Measurements from ENCODE around the gene THOC6. TPM values are rescaled to one million over a fixed set of nuclear protein-coding genes. Genes with fewer than 3 reads are reported as not detected.

The THOC6 gene
- total and polyA plus RNA-seq, 9 of the 15 experiments (the other 6 are each of a cell fraction or from before 2014, with no cell fraction given) = 2.5 to 65.4 (median 42.3) TPM

DNA sequence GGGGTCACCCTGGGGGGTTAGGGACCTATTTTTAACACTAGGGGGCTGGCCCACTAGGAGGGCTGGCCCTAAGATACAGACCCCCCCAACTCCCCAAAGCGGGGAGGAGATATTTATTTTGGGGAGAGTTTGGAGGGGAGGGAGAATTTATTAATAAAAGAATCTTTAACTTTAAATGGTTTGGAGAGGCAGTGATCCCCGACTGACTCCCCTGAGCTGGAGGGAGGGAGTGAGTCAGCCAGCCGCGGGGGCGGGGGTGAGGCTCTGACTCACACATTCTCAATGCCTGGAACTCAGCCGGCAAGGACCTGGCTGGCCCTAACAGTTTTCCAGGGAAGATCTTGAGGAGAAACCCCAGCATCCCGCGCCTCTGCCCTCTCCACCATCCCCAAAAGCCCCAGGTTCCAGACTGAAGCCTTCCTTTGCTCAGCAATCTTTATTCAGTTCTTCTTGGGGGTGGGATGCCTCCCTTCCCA, 1.6 kb upstream of the THOC6 start (continued):
- TF ChIP-seq, protein P1, sequence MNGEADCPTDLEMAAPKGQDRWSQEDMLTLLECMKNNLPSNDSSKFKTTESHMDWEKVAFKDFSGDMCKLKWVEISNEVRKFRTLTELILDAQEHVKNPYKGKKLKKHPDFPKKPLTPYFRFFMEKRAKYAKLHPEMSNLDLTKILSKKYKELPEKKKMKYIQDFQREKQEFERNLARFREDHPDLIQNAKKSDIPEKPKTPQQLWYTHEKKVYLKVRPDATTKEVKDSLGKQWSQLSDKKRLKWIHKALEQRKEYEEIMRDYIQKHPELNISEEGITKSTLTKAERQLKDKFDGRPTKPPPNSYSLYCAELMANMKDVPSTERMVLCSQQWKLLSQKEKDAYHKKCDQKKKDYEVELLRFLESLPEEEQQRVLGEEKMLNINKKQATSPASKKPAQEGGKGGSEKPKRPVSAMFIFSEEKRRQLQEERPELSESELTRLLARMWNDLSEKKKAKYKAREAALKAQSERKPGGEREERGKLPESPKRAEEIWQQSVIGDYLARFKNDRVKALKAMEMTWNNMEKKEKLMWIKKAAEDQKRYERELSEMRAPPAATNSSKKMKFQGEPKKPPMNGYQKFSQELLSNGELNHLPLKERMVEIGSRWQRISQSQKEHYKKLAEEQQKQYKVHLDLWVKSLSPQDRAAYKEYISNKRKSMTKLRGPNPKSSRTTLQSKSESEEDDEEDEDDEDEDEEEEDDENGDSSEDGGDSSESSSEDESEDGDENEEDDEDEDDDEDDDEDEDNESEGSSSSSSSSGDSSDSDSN (IDR thresholded peaks at IDR 0.05; ENCODE audit: borderline replicate concordance in 1 of 2, low read depth in 2 of 2, low read length in 2 of 2) = peak in 1 of 2 experiments; percentile 24; a peak in 1 of 4 replicates
- TF ChIP-seq CBX5 (IDR thresholded peaks at IDR 0.05; ENCODE audit: borderline replicate concordance, low read depth) (no peak), ZNF274 (IDR thresholded peaks at IDR 0.05; ENCODE audit: borderline replicate concordance, low read depth, low read length) (no peak)

DNA sequence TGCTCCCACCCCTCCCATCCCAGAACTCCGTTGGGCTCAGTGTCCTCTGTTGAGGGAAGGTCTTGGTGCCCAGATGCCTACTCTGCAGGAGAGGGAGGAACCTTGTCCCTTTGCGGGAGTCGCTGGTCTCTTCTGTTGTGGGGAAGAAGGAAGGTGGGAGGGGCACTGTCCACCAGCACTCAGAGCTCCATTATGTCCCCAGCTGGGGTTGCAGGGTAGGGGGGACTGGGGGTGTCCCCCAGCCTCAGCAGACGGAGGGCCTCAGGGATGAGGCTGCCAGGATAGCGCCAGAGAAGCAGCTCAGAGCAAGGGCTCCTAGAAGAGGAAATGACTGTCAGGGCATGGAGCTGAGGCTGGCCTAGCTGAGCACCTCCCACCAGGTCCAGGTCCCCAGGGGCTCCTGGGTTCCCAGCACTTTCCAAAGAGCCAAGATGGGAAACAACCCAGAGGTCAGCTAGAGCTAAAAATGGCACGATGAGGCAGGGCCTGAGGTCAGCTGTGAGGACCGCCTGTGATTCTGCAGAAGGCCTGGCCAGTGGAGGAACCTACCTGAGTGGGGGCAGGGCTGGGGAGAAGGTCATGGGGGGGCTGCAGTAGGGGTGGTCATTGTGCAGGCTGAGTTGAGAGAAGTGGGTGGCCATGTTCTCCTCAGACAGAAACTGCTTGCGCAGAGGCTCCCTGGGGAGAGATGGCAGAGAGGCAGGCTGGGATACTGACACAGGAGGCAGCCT, 986 bp upstream of the THOC6 start:
- H3K4me3 ChIP-seq = peak overlapping the region; percentile 82
- POLR2A ChIA-PET = interaction anchor here (0.5 to 2.7 kb wide), 15 partner anchors 8 to 214 kb away, joined by 3 to 15 read pairs (median 4); partner anchors contain the start of gene FLYWCH1
- peaks cover 2% of the 10 kb centered on the region for H3K9me1 ChIP-seq (ENCODE audit: control insufficient read depth, insufficient read depth, low read length)
- H3K4me1 ChIP-seq (replicated peaks in 1 of 2; ENCODE audit: control insufficient read depth in 2 of 2, insufficient read depth in 2 of 2, low read length in 2 of 2) = peaks cover 29 to 87% of the 10 kb centered on the region in 2 experiments
- H3K79me2 ChIP-seq (ENCODE audit: control insufficient read depth, insufficient read depth, low read length) = peaks cover 42% of the 10 kb centered on the region
- CTCF ChIA-PET (ENCODE audit: low intra/inter-chr PET ratio) = no interaction called here
- 24% methylated on average over 5 of the region's 8 CpGs for WGBS (ENCODE audit: insufficient coverage, low coverage, missing lambda C conversion rate)
- H3K27ac ChIP-seq (ENCODE audit: extremely low read depth, low read depth, low read length) = peak overlapping the region; percentile 90
- intact Hi-C loops (cut with micrococcal nuclease) (loop anchor here (10.0 kb wide), 1 partner anchor 58 kb away; the partner anchor contains the start of genes KREMEN2 and PAQR4), in situ Hi-C loops (cut with MboI) (no loop called here)
- no TSS peak for BruUV-seq (replicated peaks)
- FAIRE-seq (peak; percentile 48), DNase-seq (ENCODE audit: extremely low read depth in 1 of 4, low spot score in 3 of 4) (peak in 1 of 4 experiments; percentile 24), ATAC-seq (peak; percentile 2)
- peaks cover 39% of the 10 kb centered on the region; the same call in 2 of the 3 replicates for H3K36me3 ChIP-seq (ENCODE audit: control insufficient read depth, insufficient read depth, low read length)
- no peak overlapping the region for H2AFZ ChIP-seq (ENCODE audit: low read depth, low read length)
- peak overlapping the region; percentile 88 to 95 for H3K9ac ChIP-seq (ENCODE audit: insufficient read depth in 1 of 2, low read depth in 2 of 2, low read length in 2 of 2)
- H3K4me2 ChIP-seq (ENCODE audit: insufficient read depth, low read length) = peak overlapping the region; percentile 83
- peaks cover 28% of the 10 kb centered on the region for H4K20me1 ChIP-seq (replicated peaks; ENCODE audit: control insufficient read depth, insufficient read depth, low read length)
- H3K9me3 ChIP-seq (replicated peaks; ENCODE audit: control insufficient read depth, insufficient read depth, low read depth, low read length) = no peaks in the 10 kb centered on the region
- no peaks in the 10 kb centered on the region for H3K27me3 ChIP-seq (ENCODE audit: control insufficient read depth in 2 of 2, insufficient read depth in 2 of 2, low read length in 2 of 2)
- peak; percentile 21 for TF ChIP-seq SAP30 (IDR thresholded peaks at IDR 0.05; ENCODE audit: borderline replicate concordance, insufficient read depth, low read depth, low read length, poor library complexity, severe bottlenecking)
- peak; percentile 1 for TF ChIP-seq SMAD1 (IDR thresholded peaks at IDR 0.05; ENCODE audit: low read depth, low read length, partially characterized antibody)
- TF ChIP-seq, protein P2, sequence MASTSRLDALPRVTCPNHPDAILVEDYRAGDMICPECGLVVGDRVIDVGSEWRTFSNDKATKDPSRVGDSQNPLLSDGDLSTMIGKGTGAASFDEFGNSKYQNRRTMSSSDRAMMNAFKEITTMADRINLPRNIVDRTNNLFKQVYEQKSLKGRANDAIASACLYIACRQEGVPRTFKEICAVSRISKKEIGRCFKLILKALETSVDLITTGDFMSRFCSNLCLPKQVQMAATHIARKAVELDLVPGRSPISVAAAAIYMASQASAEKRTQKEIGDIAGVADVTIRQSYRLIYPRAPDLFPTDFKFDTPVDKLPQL (IDR thresholded peaks at IDR 0.05; ENCODE audit: extremely low read depth, insufficient read length) = no peak
- peak; percentile 57 for TF ChIP-seq POLR2A (conservative IDR thresholded peaks at IDR 0.05)
- TF ChIP-seq NCOR1 (IDR thresholded peaks at IDR 0.05) = 0 out of 2 replicates have a peak, but pooled peaks have one; percentile 2
- TF ChIP-seq MYNN (IDR thresholded peaks at IDR 0.05) = peak; percentile 67; the same call in 1 of the 2 replicates
- no peak for TF ChIP-seq MYNN (CRISPR knock-in tag; IDR thresholded peaks at IDR 0.05)

Data from K562 (cell line).